ENCODE measurements around the gene LRRC19. TPM values are rescaled to one million over a fixed set of nuclear protein-coding genes. Genes with fewer than 3 reads are reported as not detected.

The LRRC19 gene
- not detected in 2 replicates for total RNA-seq

GRCh38 chr9:27005491-27005890, at the start of gene LRRC19:
Gene LRRC19, minus strand, starts transcription at chr9:27005672. Its CDS starts 5,978 bp downstream, at chr9:26999694.

DNA sequence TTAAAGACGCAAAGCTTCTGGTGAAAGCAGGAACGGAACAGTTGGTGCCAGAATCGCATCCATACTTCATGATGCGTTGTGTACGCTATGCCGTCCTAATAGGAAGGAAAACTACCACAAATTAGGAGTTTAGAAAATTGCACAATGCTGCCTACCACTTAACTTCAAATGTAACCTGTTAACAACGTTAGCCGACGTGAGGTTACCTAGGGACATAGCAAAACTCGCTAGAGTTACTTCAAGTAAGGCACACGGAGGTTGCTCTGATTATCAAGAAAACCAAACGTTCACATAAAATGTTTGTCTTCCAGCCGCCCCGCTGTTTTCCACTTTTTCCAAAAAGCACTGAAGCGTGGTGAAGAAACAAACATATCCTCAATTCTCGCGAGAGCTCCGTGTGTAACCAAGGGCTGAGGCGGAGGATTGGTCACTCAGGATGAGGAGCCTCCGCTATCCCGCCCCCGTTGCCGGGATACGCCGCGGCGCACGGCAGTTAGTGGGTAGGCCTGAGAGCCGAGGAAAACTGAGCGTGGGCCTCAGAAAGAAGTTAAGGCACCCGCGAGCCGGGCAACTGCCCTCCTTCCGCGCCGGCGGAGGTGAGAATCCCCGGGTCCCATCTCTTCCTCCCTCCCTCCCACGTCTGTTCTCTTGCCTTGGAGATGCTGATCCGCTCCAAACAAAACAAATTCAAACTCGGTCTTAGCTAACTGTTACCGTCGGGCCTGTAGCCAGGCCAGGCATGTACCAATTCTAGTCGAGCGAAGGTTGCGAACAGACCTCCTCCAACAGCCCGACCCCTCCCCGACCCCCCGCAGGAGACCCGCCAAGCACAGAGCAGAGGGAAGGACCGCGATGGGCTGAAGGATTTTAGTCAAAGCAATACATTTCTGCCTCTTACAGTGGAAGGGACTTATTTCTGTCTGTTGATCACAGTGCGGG, 49.3 kb downstream of the LRRC19 start, which contains the start of gene IFT74:
IFT74 (plus strand) TSS at position 492 of the 939 bp plus-strand sequence. CDS start 5,556 bp downstream, outside the sequence.

GRCh38 chr9:26946753-26947727, 58.4 kb downstream of the LRRC19 start, which contains the start of gene PLAA:
Gene PLAA, minus strand, starts transcription at chr9:26947242. Its CDS starts 197 bp downstream, at chr9:26947045.

Other genes starting within 250 kb of the LRRC19 start
- gene CAAP1, start 112.9 kb downstream of the LRRC19 start, total RNA-seq = 20.8 and 24.7 TPM in 2 replicates
- gene PLAA, start 58.4 kb downstream of the LRRC19 start, total RNA-seq = 51.4 and 67.2 TPM in 2 replicates
- 16.9 and 76.9 TPM in 2 replicates for gene IFT74, start 49.3 kb downstream of the LRRC19 start, total RNA-seq
- 15.7 and 89.3 TPM in 2 replicates for gene TEK, start 103.6 kb upstream of the LRRC19 start, total RNA-seq